HUES6 (cell line): Measurements from ENCODE around the gene ISL2.
"Not testable (repeated sequence)": the region's sequence is repeated elsewhere in the genome, so short reads cannot be mapped to it uniquely, and the experiment has no call there.

ENCODE experiments used
- H3K27ac ChIP-seq: 2 replicates; pipeline ENCODE4 v1.7.0; 2013; ENCODE audit warnings: low read depth, mild to moderate bottlenecking, low read length, inconsistent platforms
- H3K27me3 ChIP-seq: 2 replicates; pipeline ENCODE4 v1.6.1; 2013; ENCODE audit warnings: low read length; ENCODE audit not compliant: control insufficient read depth, insufficient read depth
- H3K36me3 ChIP-seq: 2 replicates; pipeline ENCODE4 v1.6.1; 2013; ENCODE audit warnings: low read length; ENCODE audit not compliant: control insufficient read depth, insufficient read depth
- H3K4me1 ChIP-seq: 2 replicates; pipeline ENCODE4 v1.6.1; 2013; ENCODE audit warnings: low read length; ENCODE audit not compliant: control insufficient read depth, insufficient read depth
- H3K4me3 ChIP-seq: 2 replicates; pipeline ENCODE4 v1.5.1; 2013; ENCODE audit warnings: low read depth, low read length
- H3K9ac ChIP-seq: one replicate; pipeline ENCODE4 v1.6.1; 2013; ENCODE audit warnings: mild to moderate bottlenecking, low read length
- H3K9me3 ChIP-seq: 2 replicates; pipeline ENCODE4 v1.6.1; 2013; ENCODE audit warnings: low read depth, low read length; ENCODE audit not compliant: control insufficient read depth, insufficient read depth

ISL2 gene

GRCh38 chr15:76336254-76337058, at the start of gene ISL2:
Gene ISL2 (plus strand): TSS chr15:76336773. CDS start chr15:76336884, 111 bp downstream.
- Histone ChIP-seq H3K27me3 (peaks cover 92% of the 10 kb centered on the region), H3K4me1 (peaks cover 38% of the 10 kb centered on the region), H3K27ac (no peak within 1 kb of the TSS), H3K4me3 (peak within 1 kb of the TSS; percentile 59), H3K36me3 (no peaks in the 10 kb centered on the region), H3K9me3 (no peaks in the 10 kb centered on the region), H3K9ac (peak within 1 kb of the TSS; percentile 69)

- no peaks in the 10 kb centered on the region for H3K9me3 ChIP-seq
- H3K9ac ChIP-seq, result no peak overlapping the region
- no peak overlapping the region for H3K4me3 ChIP-seq
- H3K27ac ChIP-seq, result no peak overlapping the region
- peaks cover 25% of the 10 kb centered on the region for H3K36me3 ChIP-seq
- H3K27me3 ChIP-seq, result no peaks in the 10 kb centered on the region
- no peaks in the 10 kb centered on the region for H3K4me1 ChIP-seq
Observed at GRCh38 chr15:76289582-76289981, 47.0 kb upstream of the ISL2 start.

DNA sequence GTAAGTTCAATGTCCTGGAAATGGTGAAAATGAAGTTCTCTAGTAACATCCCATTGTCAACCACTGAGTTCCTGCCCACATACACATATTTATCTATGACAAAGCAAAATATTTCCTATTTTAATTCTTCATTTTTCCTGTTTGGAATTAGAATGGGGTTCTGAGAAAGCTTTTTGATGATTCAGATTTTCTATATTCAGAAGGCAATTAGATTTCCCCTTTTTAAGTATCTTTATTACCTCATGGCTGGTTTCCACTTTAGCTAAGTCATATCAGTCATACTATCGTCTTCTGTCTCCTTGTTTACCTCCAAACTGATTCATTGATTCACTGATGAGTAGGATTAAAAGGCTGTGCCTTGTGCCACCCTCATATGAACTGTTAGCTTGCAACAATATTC, 43.2 kb upstream of the ISL2 start:
- Histone ChIP-seq H3K4me3 (no peak overlapping the region), H3K9me3 (no peaks in the 10 kb centered on the region), H3K27me3 (no peaks in the 10 kb centered on the region), H3K4me1 (no peaks in the 10 kb centered on the region), H3K36me3 (no peaks in the 10 kb centered on the region), H3K9ac (no peak overlapping the region), H3K27ac (no peak overlapping the region)

GRCh38 chr15:76294463-76294862, 42.1 kb upstream of the ISL2 start:
- not testable (repeated sequence) for H3K9ac ChIP-seq, H3K27me3 ChIP-seq, H3K36me3 ChIP-seq, H3K9me3 ChIP-seq, H3K4me3 ChIP-seq, H3K27ac ChIP-seq, H3K4me1 ChIP-seq

- H3K9me3 ChIP-seq, result no peaks in the 10 kb centered on the region
- no peaks in the 10 kb centered on the region for H3K27me3 ChIP-seq
- no peaks in the 10 kb centered on the region for H3K36me3 ChIP-seq
- H3K4me3 ChIP-seq, result no peak overlapping the region
- no peak overlapping the region for H3K27ac ChIP-seq
- no peaks in the 10 kb centered on the region for H3K4me1 ChIP-seq
- no peak overlapping the region for H3K9ac ChIP-seq
Observed at GRCh38 chr15:76296849-76297248, 39.7 kb upstream of the ISL2 start.

DNA sequence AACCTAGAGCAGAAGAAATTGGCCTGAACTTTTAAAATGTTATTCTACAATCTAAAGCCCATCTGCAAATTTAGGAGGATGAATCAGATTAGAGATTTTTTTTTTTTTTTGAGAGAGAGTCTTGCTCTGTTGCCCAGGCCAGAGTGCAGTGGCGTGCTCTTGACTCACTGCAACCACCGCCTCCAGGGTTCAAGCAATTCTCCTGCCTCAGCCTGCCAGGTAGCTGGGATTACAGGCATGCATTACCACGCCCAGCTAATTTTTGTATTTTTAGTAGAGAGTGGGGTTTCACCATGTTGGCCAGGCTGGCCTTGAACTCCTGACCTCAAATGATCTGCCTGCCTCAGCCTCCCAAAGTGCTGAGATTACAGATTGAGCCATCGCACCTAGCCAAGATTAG, 38.6 kb upstream of the ISL2 start:
- H3K4me1 ChIP-seq, H3K36me3 ChIP-seq, H3K9me3 ChIP-seq, H3K4me3 ChIP-seq, H3K9ac ChIP-seq, H3K27ac ChIP-seq, H3K27me3 ChIP-seq: not testable (repeated sequence)

GRCh38 chr15:76298986-76299385, 37.6 kb upstream of the ISL2 start:
- Histone ChIP-seq H3K36me3 (no peaks in the 10 kb centered on the region), H3K4me1 (no peaks in the 10 kb centered on the region), H3K9ac (no peak overlapping the region), H3K9me3 (no peaks in the 10 kb centered on the region), H3K4me3 (no peak overlapping the region), H3K27me3 (no peaks in the 10 kb centered on the region), H3K27ac (no peak overlapping the region)

GRCh38 chr15:76299786-76300185, 36.8 kb upstream of the ISL2 start:
- H3K9ac ChIP-seq, result no peak overlapping the region
- no peaks in the 10 kb centered on the region for H3K27me3 ChIP-seq
- H3K4me3 ChIP-seq, result no peak overlapping the region
- H3K27ac ChIP-seq, result no peak overlapping the region
- no peaks in the 10 kb centered on the region for H3K9me3 ChIP-seq
- no peaks in the 10 kb centered on the region for H3K4me1 ChIP-seq
- H3K36me3 ChIP-seq, result no peaks in the 10 kb centered on the region

DNA sequence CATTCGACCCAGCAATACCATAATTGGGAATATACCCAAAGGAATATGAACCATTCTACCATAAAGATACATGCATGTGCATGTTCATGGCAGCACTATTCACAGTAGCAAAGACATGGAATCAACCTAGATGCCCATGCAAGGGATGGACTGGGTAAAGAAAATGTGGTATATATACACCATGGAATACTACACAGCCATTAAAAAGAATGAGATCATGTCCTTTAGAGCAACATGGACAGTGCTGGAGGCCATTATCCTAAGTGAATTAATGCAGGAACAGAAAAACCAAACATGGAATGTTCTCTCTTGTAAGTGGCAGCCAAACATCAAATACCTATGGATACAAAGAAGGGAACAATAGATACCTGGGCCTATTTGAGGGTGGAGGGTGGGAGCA, 32.7 kb upstream of the ISL2 start:
- no peaks in the 10 kb centered on the region for H3K9me3 ChIP-seq
- no peak overlapping the region for H3K9ac ChIP-seq
- no peaks in the 10 kb centered on the region for H3K36me3 ChIP-seq
- H3K27me3 ChIP-seq, result no peaks in the 10 kb centered on the region
- H3K27ac ChIP-seq, result no peak overlapping the region
- no peaks in the 10 kb centered on the region for H3K4me1 ChIP-seq
- no peak overlapping the region for H3K4me3 ChIP-seq

GRCh38 chr15:76309601-76310330, 26.8 kb upstream of the ISL2 start:
- no peak overlapping the region for H3K27ac ChIP-seq
- H3K36me3 ChIP-seq, result no peaks in the 10 kb centered on the region
- no peaks in the 10 kb centered on the region for H3K27me3 ChIP-seq
- no peaks in the 10 kb centered on the region for H3K9me3 ChIP-seq
- H3K4me1 ChIP-seq, result peaks cover 17% of the 10 kb centered on the region
- peak overlapping the region; percentile 96 for H3K4me3 ChIP-seq
- no peak overlapping the region for H3K9ac ChIP-seq

- H3K4me1 ChIP-seq, result peaks cover 17% of the 10 kb centered on the region
- no peaks in the 10 kb centered on the region for H3K9me3 ChIP-seq
- H3K27me3 ChIP-seq, result no peaks in the 10 kb centered on the region
- H3K4me3 ChIP-seq, result peak overlapping the region; percentile 96
- H3K36me3 ChIP-seq, result no peaks in the 10 kb centered on the region
- peak overlapping the region; percentile 69; the same call in 1 of the 2 replicates for H3K27ac ChIP-seq
- peak overlapping the region; percentile 93 for H3K9ac ChIP-seq
Observed at GRCh38 chr15:76310475-76311099, 26.0 kb upstream of the ISL2 start.
